Activated CD8-positive, alpha-beta T cell treated with anti-CD3 and anti-CD28 coated beads for 36 hours (primary cell): ENCODE data around the gene AURKAIP1. TPM values are rescaled to one million over a fixed set of nuclear protein-coding genes. Genes with fewer than 3 reads are reported as not detected.
"Not testable (repeated sequence)": the region's sequence is repeated elsewhere in the genome, so short reads cannot be mapped to it uniquely, and the experiment has no call there.

Source experiments
- ATAC-seq: fragments of 200-7000 bp; cut with Tn5 transposase; one replicate; pipeline ENCODE4 v1.10.0; 2021; ENCODE audit warnings: mild to moderate bottlenecking, moderate library complexity
- CTCF ChIA-PET: fragments of 350-600 bp; sonication (Branson Sonifier 250); formaldehyde crosslinking; loops from one replicate; lab custom pipeline; 2021; ENCODE audit warnings: antibody characterized with exemption; lab: Charles Lee
- POLR2A ChIA-PET: fragments of 350-600 bp; sonication (Branson Sonifier 250); formaldehyde crosslinking; loops from one replicate; lab custom pipeline; 2021; ENCODE audit warnings: antibody characterized with exemption; lab: Charles Lee
- DNase-seq: peaks from one replicate; pipeline ENCODE4 v3.0.0-alpha.2; 2020
- H3K27ac Mint-ChIP-seq: one replicate; pipeline ENCODE4 v1.8.0; 2021; ENCODE audit warnings: mild to moderate bottlenecking, mixed read lengths
- H3K27me3 Mint-ChIP-seq: one replicate; pipeline ENCODE4 v1.8.0; 2021; ENCODE audit warnings: mixed read lengths
- H3K36me3 Mint-ChIP-seq: one replicate; pipeline ENCODE4 v1.8.0; 2021; ENCODE audit warnings: low read depth, mixed read lengths
- H3K4me1 Mint-ChIP-seq: one replicate; pipeline ENCODE4 v1.8.0; 2021; ENCODE audit warnings: low read depth, mixed read lengths
- H3K4me3 Mint-ChIP-seq: one replicate; pipeline ENCODE4 v1.8.0; 2021; ENCODE audit warnings: mild to moderate bottlenecking, moderate library complexity, mixed read lengths
- H3K9me3 Mint-ChIP-seq: one replicate; pipeline ENCODE4 v1.8.0; 2021; ENCODE audit warnings: mixed read lengths
- CTCF ChIP-seq: fragments of 200-600 bp; IDR thresholded peaks from one replicate; pipeline ENCODE4 v1.8.0; 2022; ENCODE audit warnings: antibody characterized with exemption, mild to moderate bottlenecking
- intact Hi-C: fragments of 100-400 bp; cut with micrococcal nuclease; formaldehyde crosslinking; loops from one replicate; pipeline ENCODE4 v1.10.0; 2022
- total RNA-seq, 2 experiments: library from RNA; stranded (reverse); gene quantifications; one replicate each; pipeline ENCODE4 v1.2.3, GENCODE V29; 2021

AURKAIP1 gene
- total RNA-seq, 2 experiments from 2014 or later: 127 TPM

DNA sequence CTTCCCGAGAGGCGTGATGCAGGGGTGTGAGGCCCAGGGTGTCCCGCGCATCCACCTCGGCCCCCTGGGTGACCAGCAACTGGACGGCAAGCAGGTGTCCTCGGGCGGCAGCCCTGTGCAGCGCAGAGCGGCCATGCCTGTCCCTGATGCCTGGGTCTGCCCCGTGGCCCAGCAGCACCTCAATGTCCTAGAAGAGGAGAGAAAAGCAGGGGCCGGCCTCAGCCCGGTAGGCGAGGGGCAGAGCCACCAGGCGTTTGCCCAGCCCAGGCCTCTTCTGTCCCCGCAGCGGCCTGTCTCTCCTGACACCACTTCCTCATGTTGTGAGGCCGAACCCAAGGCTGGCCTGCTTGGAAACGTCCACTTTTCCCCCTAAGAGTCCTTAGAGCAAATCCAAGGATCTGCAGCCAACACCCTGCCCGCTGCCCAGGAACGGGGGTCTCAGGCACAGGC is 44.4 kb upstream of the AURKAIP1 start:
- intact Hi-C loops: no loop called here
- no peak for ATAC-seq
- CTCF ChIA-PET: no interaction called here

DNA sequence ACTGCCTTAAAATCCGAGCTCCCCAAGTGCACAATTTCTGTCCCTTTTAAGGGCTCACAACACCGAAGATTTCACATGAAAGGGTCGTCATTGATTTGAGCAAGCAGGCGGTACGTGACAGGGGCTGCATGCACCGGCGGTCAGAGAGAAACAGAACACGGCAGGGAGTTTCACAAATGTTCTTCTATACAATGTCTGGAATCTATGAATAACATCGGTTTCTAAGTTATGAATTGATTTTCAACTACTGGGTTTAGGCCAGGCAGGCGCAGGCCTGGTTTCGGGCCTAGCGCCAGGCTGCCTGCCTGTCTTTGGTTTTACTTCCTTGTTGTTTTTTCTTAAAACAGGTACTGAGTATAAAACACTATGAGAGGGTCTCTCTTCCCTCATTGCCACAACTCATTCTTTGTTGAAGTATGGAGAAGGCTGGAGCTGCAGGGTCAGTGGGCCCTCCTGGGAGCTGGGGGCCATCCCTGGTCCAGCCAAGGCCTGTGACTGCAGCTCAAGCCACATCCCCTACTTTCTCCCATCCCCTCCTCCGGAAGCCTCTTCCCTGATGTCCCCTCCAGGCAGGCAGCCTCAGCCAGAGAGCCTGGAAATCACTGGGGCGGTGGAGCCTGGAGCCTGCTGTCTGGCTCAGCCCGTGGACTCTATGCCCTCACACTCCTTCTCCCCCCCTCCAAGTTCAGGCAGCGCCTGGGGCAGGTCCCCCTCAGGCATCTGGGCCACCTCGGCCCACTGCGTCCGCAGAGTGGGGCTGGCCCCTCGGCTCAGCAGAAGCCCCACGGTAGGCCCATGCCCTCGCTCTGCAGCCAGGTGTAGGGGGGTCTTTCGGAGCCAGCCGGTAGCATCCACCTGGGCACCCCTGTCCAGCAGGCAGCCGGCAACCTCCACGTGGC is 43.7 kb upstream of the AURKAIP1 start:
- POLR2A ChIA-PET: interaction anchor here (1.4 kb wide), 1 partner anchor 11 kb away, joined by 6 read pairs; the partner anchor contains the start of gene MRPL20
- Mint-ChIP-seq H3K4me1 (peaks cover 17% of the 10 kb centered on the region), H3K4me3 (no peak overlapping the region), H3K9me3 (no peaks in the 10 kb centered on the region), H3K27me3 (peaks cover 11% of the 10 kb centered on the region), H3K27ac (no peak overlapping the region), H3K36me3 (no peaks in the 10 kb centered on the region)
- intact Hi-C loops: no loop called here
- no peak for DNase-seq
- no peak for ATAC-seq
- CTCF ChIA-PET: no interaction called here
- TF ChIP-seq CTCF: no peak

More for the DNA sequence above, 44.4 kb upstream of the AURKAIP1 start:
- no peak overlapping the region for H3K27ac Mint-ChIP-seq
- H3K4me1 Mint-ChIP-seq: peaks cover 17% of the 10 kb centered on the region
- no peak overlapping the region for H3K4me3 Mint-ChIP-seq
- TF ChIP-seq CTCF: no peak
- H3K36me3 Mint-ChIP-seq: no peaks in the 10 kb centered on the region
- no peak for DNase-seq
- H3K9me3 Mint-ChIP-seq: no peaks in the 10 kb centered on the region
- peaks cover 11% of the 10 kb centered on the region for H3K27me3 Mint-ChIP-seq
- POLR2A ChIA-PET: interaction anchor here (1.4 to 2.5 kb wide), 2 partner anchors 12 kb away, joined by 6 to 10 read pairs; partner anchors contain the start of gene MRPL20

DNA sequence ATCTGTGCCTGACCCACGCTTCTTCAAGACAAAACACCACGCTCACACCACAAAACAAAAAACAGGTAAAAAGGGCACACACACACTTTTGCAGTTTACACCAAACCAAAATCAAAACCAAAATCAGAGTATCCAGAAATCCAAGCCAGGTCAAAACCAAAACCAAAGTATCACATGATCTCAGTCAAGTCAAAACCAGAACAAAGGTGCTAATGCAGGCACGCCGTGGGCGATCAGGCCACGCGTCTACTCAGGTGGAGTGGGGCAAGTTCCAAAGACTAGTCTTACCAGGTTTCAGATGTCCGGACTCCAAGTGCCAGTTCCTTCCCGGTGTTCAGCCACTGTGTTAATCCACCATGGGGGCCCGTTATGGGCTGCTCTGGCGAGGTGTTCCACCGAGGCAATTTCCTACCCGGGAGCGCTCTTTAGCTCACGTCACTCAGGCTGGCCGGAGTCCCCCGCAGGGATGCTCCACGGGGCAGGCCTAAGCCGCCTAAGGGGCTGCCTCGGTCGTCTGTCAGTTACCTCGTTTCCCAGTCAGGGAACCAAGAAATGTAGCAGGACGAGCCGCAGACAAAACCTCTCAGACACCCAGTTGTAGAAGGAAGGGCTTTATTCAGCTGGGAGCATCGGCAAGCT is 42.9 kb upstream of the AURKAIP1 start:
- ATAC-seq, CTCF ChIA-PET, DNase-seq, H3K4me3 Mint-ChIP-seq, H3K36me3 Mint-ChIP-seq, H3K9me3 Mint-ChIP-seq, H3K27me3 Mint-ChIP-seq, H3K27ac Mint-ChIP-seq, intact Hi-C loops: not testable (repeated sequence)
- peaks cover 14% of the 10 kb centered on the region for H3K4me1 Mint-ChIP-seq
- POLR2A ChIA-PET: interaction anchor here (1.4 kb wide), 1 partner anchor 10 kb away, joined by 6 read pairs; the partner anchor contains the start of gene MRPL20

GRCh38 chr1:1417396-1417795 is 42.4 kb upstream of the AURKAIP1 start:
- H3K36me3 Mint-ChIP-seq, H3K4me1 Mint-ChIP-seq, H3K27ac Mint-ChIP-seq, POLR2A ChIA-PET, H3K9me3 Mint-ChIP-seq, DNase-seq, H3K4me3 Mint-ChIP-seq, ATAC-seq, H3K27me3 Mint-ChIP-seq, intact Hi-C loops, CTCF ChIA-PET: not testable (repeated sequence)

GRCh38 chr1:1415751-1416150 is 40.7 kb upstream of the AURKAIP1 start:
- POLR2A ChIA-PET: interaction anchor here (0.6 to 1.3 kb wide), 2 partner anchors 17 to 375 kb away, joined by 3 to 6 read pairs; partner anchors contain the start of gene CCNL2
- ATAC-seq (no peak), DNase-seq (no peak)
- no peak for TF ChIP-seq CTCF
- no peak overlapping the region for H3K4me3 Mint-ChIP-seq
- H3K4me1 Mint-ChIP-seq: peaks cover 9% of the 10 kb centered on the region
- peaks cover 1% of the 10 kb centered on the region for H3K27me3 Mint-ChIP-seq
- CTCF ChIA-PET: interaction anchor here (0.8 to 1.8 kb wide), 4 partner anchors 13 to 25 kb away, joined by 3 to 7 read pairs (median 4); no protein-coding TSS in a partner anchor
- intact Hi-C loops: no loop called here
- H3K27ac Mint-ChIP-seq: no peak overlapping the region
- H3K36me3 Mint-ChIP-seq: no peaks in the 10 kb centered on the region
- no peaks in the 10 kb centered on the region for H3K9me3 Mint-ChIP-seq

GRCh38 chr1:1412311-1412902 is 37.4 kb upstream of the AURKAIP1 start:
- POLR2A ChIA-PET: interaction anchor here (1.0 kb wide), 1 partner anchor 13 kb away, joined by 3 read pairs; the partner anchor contains the start of gene CCNL2
- H3K4me3 Mint-ChIP-seq, DNase-seq, H3K27ac Mint-ChIP-seq, CTCF ChIA-PET, H3K9me3 Mint-ChIP-seq, ATAC-seq, intact Hi-C loops, H3K27me3 Mint-ChIP-seq: not testable (repeated sequence)
- H3K4me1 Mint-ChIP-seq: peaks cover 14% of the 10 kb centered on the region
- peaks cover 12% of the 10 kb centered on the region for H3K36me3 Mint-ChIP-seq
